Caco-2 (cell line): Measurements from ENCODE around the gene INHBC. TPM values are rescaled to one million over a fixed set of nuclear protein-coding genes. Genes with fewer than 3 reads are reported as not detected.

Experiments used
- BruUV-seq: library from RNA; stranded (reverse); fragments of 400-500 nt; replicated peaks from 2 replicates; lab custom pipeline; 2021; lab: Mats Ljungman, UMichigan
- CTCF ChIA-PET: fragments of 300-600 bp; sonication (Branson Sonifier 250); formaldehyde crosslinking; loops from one replicate; lab custom pipeline; 2022; ENCODE audit warnings: antibody characterized with exemption; lab: Charles Lee
- POLR2A ChIA-PET: fragments of 300-600 bp; sonication (Branson Sonifier 250); formaldehyde crosslinking; loops from one replicate; lab custom pipeline; 2022; ENCODE audit warnings: antibody characterized with exemption; lab: Charles Lee
- DNase-seq, 2 experiments: peaks; one replicate each; pipeline versions ENCODE4 v3.0.0 to v3.0.0-alpha.2; 2020 to 2022
- H3K27me3 ChIP-seq: replicated peaks from 2 replicates; pipeline ENCODE4 v1.6.0; 2011; ENCODE audit warnings: low read length; ENCODE audit not compliant: control insufficient read depth, insufficient read depth
- H3K36me3 ChIP-seq: 2 replicates; pipeline ENCODE4 v1.5.1; 2011; ENCODE audit warnings: low read length; ENCODE audit not compliant: control insufficient read depth, insufficient read depth
- H3K4me1 ChIP-seq: fragments of 250-450 bp; sonication (Bioruptor Pico); 2 replicates; pipeline ENCODE4 v1.5.1; 2020; ENCODE audit warnings: mild to moderate bottlenecking
- H3K4me3 ChIP-seq: 2 replicates; pipeline ENCODE4 v1.5.1; 2011; ENCODE audit warnings: low read depth, mild to moderate bottlenecking, control low read depth, low read length
- H3K9me3 ChIP-seq: fragments of 250-450 bp; sonication (Bioruptor Pico); 2 replicates; pipeline ENCODE4 v1.5.1; 2020; ENCODE audit warnings: mild to moderate bottlenecking, moderate library complexity
- H3K27ac Mint-ChIP-seq: one replicate; pipeline ENCODE4 v1.8.0; 2022; ENCODE audit warnings: mixed read lengths; ENCODE audit not compliant: unreplicated experiment
- H3K27me3 Mint-ChIP-seq: one replicate; pipeline ENCODE4 v1.8.0; 2022; ENCODE audit warnings: mixed read lengths; ENCODE audit not compliant: insufficient read depth, unreplicated experiment
- H3K36me3 Mint-ChIP-seq: one replicate; pipeline ENCODE4 v1.8.0; 2022; ENCODE audit warnings: mild to moderate bottlenecking, mixed read lengths; ENCODE audit not compliant: insufficient read depth, unreplicated experiment
- H3K4me1 Mint-ChIP-seq: one replicate; pipeline ENCODE4 v1.8.0; 2022; ENCODE audit warnings: low read depth, mixed read lengths; ENCODE audit not compliant: unreplicated experiment
- H3K4me3 Mint-ChIP-seq: one replicate; pipeline ENCODE4 v1.8.0; 2022; ENCODE audit warnings: mild to moderate bottlenecking, moderate library complexity, mixed read lengths; ENCODE audit not compliant: unreplicated experiment
- H3K9me3 Mint-ChIP-seq: one replicate; pipeline ENCODE4 v1.8.0; 2022; ENCODE audit warnings: mixed read lengths; ENCODE audit not compliant: unreplicated experiment
- intact Hi-C: fragments of 100-400 bp; cut with micrococcal nuclease; formaldehyde crosslinking; loops from one replicate; pipeline ENCODE4 v1.10.0; 2022; ENCODE audit not compliant: unreplicated experiment
- total RNA-seq: library from RNA; stranded (reverse); gene quantifications from 2 replicates; pipeline ENCODE4 v1.2.3, GENCODE V29; 2022
- TF ChIP-seq, protein P1 (sequence below), 2 experiments: fragments of 200-600 bp in 1 of 2; IDR thresholded peaks; 1 replicate in 1 of 2; 2 replicates in 1 of 2; pipeline versions ENCODE4 v1.5.1 to v1.8.0; 2011 to 2022; ENCODE audit warnings: antibody characterized with exemption in 1 of 2, control low read depth in 1 of 2, inconsistent platforms in 1 of 2, low read depth in 1 of 2, low read length in 1 of 2, mild to moderate bottlenecking in 1 of 2, moderate library complexity in 1 of 2; ENCODE audit not compliant: insufficient read depth in 1 of 2, severe bottlenecking in 1 of 2, unreplicated experiment in 1 of 2

Gene INHBC
- total RNA-seq, 1 experiment from 2014 or later, result not detected

DNA sequence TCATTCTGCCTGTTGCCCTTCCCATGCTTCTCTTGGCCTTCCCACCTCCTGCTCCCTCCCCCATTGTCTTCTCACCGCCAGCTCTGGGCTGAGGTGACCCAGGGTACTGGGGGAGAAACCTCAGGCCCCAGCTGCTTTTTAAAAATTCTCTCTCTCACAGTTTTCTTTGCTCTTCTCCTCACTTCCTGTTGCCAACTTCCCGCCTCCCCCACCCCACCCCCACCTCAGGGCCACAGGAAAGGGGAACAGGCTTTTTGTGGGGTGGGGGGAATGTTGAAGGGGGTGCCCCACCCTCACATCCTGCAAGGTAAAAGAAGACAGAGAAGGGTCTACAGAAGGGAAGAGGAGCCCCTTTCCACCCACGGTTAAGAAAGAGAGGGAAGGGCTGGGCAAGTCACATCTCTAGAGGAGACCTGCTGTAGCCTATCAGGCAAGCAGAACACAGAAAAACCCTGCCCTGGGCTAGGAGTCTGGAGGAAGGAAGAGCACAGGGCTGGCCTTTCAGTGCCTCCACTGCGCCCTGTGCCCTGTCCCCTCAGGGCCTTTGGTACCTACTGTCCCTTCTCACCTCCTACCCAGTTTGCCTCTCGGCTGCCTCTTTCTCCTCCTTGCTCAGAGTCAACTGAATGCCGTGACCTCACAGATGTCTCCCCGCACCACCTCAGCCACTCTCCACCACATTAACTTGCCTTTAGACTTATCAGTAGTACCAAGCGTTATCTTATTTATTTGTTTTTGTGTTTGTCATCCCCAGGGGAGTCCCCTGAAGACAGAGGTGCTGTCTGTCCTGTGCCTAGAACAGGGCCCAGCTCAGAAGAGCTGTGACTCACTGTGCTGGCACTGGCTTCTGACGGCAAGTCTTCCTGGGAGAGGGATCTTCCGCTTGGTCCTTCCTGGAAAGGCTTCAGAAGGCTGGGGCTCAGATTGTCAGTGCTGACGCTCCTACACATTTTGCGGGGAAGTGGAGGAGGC is 43.4 kb downstream of the INHBC start:
- POLR2A ChIA-PET, result no interaction called here
- Histone ChIP-seq H3K27me3 (no peaks in the 10 kb centered on the region), H3K4me1 (no peaks in the 10 kb centered on the region), H3K36me3 (no peaks in the 10 kb centered on the region), H3K4me3 (no peak overlapping the region), H3K9me3 (no peaks in the 10 kb centered on the region)
- intact Hi-C loops, result no loop called here
- DNase-seq, result no peak
- peaks cover 4% of the 10 kb centered on the region for H3K4me1 Mint-ChIP-seq
- no TSS peak for BruUV-seq
- no peak overlapping the region for H3K4me3 Mint-ChIP-seq
- no peaks in the 10 kb centered on the region for H3K36me3 Mint-ChIP-seq
- CTCF ChIA-PET, result no interaction called here
- no peaks in the 10 kb centered on the region for H3K9me3 Mint-ChIP-seq
- H3K27ac Mint-ChIP-seq, result no peak overlapping the region
- peaks cover 19% of the 10 kb centered on the region for H3K27me3 Mint-ChIP-seq
- TF ChIP-seq, protein P1, sequence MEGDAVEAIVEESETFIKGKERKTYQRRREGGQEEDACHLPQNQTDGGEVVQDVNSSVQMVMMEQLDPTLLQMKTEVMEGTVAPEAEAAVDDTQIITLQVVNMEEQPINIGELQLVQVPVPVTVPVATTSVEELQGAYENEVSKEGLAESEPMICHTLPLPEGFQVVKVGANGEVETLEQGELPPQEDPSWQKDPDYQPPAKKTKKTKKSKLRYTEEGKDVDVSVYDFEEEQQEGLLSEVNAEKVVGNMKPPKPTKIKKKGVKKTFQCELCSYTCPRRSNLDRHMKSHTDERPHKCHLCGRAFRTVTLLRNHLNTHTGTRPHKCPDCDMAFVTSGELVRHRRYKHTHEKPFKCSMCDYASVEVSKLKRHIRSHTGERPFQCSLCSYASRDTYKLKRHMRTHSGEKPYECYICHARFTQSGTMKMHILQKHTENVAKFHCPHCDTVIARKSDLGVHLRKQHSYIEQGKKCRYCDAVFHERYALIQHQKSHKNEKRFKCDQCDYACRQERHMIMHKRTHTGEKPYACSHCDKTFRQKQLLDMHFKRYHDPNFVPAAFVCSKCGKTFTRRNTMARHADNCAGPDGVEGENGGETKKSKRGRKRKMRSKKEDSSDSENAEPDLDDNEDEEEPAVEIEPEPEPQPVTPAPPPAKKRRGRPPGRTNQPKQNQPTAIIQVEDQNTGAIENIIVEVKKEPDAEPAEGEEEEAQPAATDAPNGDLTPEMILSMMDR (IDR thresholded peaks at IDR 0.05; ENCODE audit: insufficient read depth in 1 of 2, low read depth in 1 of 2, low read length in 1 of 2, severe bottlenecking in 1 of 2, unreplicated experiment in 1 of 2), result no peak

DNA sequence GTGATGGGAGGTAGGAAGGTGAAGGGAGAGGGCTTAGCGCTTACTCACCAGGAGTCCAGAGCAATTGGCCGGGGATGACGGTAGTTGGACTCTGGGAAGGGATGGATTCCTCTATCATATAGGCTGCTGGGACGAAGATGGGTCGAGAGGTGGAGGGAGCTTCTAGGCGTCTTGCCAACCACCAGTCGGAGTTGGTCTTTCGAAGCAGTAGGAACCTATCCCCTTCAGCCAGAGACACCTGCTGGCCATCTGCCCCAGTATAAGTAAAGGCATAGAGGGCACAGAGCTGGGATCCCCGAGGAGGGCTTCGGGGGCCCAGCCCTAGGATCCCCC is 44.4 kb downstream of the INHBC start:
- no peak overlapping the region for H3K27ac Mint-ChIP-seq
- H3K9me3 Mint-ChIP-seq, result no peaks in the 10 kb centered on the region
- H3K36me3 Mint-ChIP-seq, result no peaks in the 10 kb centered on the region
- TF ChIP-seq, protein P1 (IDR thresholded peaks at IDR 0.05; ENCODE audit: insufficient read depth in 1 of 2, low read depth in 1 of 2, low read length in 1 of 2, severe bottlenecking in 1 of 2, unreplicated experiment in 1 of 2), result no peak
- Histone ChIP-seq H3K9me3 (no peaks in the 10 kb centered on the region), H3K4me3 (no peak overlapping the region), H3K36me3 (no peaks in the 10 kb centered on the region), H3K27me3 (no peaks in the 10 kb centered on the region), H3K4me1 (no peaks in the 10 kb centered on the region)
- POLR2A ChIA-PET, result no interaction called here
- no peak for DNase-seq
- H3K4me1 Mint-ChIP-seq, result peaks cover 11% of the 10 kb centered on the region
- no TSS peak for BruUV-seq
- H3K4me3 Mint-ChIP-seq, result no peak overlapping the region
- intact Hi-C loops, result no loop called here
- CTCF ChIA-PET, result no interaction called here
- H3K27me3 Mint-ChIP-seq, result peaks cover 19% of the 10 kb centered on the region

DNA sequence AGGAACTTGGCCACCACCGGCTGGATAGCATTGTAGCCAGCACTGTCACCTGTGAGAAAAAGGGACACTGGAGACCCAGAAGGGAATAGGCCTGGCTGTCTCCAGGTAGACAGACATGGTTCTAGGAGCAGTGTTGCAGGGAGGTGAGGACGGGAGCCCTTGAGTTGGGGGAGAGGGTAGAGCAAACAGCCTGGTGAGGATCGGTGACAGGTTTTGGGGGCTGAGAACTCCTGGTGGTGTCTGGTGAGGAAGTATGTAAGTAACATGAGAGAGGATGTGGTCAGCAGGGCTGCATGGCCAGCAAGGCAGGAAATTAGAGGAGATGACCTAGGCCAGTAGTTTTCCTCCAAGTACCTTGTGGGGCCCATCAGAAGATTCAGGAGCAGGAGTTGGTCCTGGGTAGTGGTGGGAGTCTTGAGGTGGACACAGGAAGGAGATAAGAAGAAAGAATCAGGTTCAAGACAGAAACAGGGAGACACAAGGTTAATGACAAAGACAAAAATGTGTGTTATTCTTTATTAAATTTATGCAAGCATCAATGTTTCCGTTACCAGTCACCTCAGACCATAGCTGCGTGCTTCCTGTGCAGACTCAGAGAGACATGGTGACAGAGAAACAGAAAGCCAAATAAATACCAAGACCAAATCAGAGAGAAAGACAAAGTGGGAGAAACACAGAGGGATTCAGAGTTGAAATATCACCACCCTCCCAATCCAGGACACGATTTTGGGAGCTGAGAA is 45.0 kb downstream of the INHBC start, which contains the start of gene ARHGAP9:
TSS of gene ARHGAP9 (minus strand) at position 491 of the 740 bp plus-strand sequence. CDS start at position 31, 460 bp downstream.
- Mint-ChIP-seq H3K27ac (no peak within 1 kb of the TSS), H3K4me1 (peaks cover 11% of the 10 kb centered on the region), H3K27me3 (peaks cover 17% of the 10 kb centered on the region), H3K36me3 (no peaks in the 10 kb centered on the region), H3K9me3 (no peaks in the 10 kb centered on the region), H3K4me3 (no peak within 1 kb of the TSS)
- Histone ChIP-seq H3K4me1 (no peaks in the 10 kb centered on the region), H3K27me3 (no peaks in the 10 kb centered on the region), H3K36me3 (no peaks in the 10 kb centered on the region), H3K4me3 (no peak within 1 kb of the TSS), H3K9me3 (no peaks in the 10 kb centered on the region)
- CTCF ChIA-PET, result interaction anchor here (1.0 kb wide), 1 partner anchor 21 kb away, joined by 3 read pairs; no protein-coding TSS in a partner anchor
- no peak for DNase-seq
- intact Hi-C loops, result no loop called here
- TF ChIP-seq, protein P1 (IDR thresholded peaks at IDR 0.05; ENCODE audit: insufficient read depth in 1 of 2, low read depth in 1 of 2, low read length in 1 of 2, severe bottlenecking in 1 of 2, unreplicated experiment in 1 of 2), result no peak
- BruUV-seq, result no TSS peak
- POLR2A ChIA-PET, result no interaction called here
